ENCODE measurements around the gene GOLGA8T. TPM values are rescaled to one million over a fixed set of nuclear protein-coding genes. Genes with fewer than 3 reads are reported as not detected.

Gene GOLGA8T
- not detected in 2 replicates for total RNA-seq

GRCh38 chr15:30134751-30135150 lies at the start of gene GOLGA8T:
Gene GOLGA8T (plus strand): TSS chr15:30135051. CDS start chr15:30135149, 98 bp downstream.

Other genes starting within 250 kb of the GOLGA8T start
- gene GOLGA8J, start 52.1 kb upstream of the GOLGA8T start, total RNA-seq: not detected in 2 replicates

All from smooth muscle cell of the umbilical artery (primary cell).